ENCODE measurements around the gene ADPRH. TPM values are rescaled to one million over a fixed set of nuclear protein-coding genes. Genes with fewer than 3 reads are reported as not detected.

Gene ADPRH
- total RNA-seq, 4 donors from 2014 or later, result 2.6 to 14.7 (median 7.1) TPM

- Histone ChIP-seq H3K36me3 (no peaks in the 10 kb centered on the region), H3K27ac (no peak overlapping the region), H3K27me3 (no peaks in the 10 kb centered on the region), H3K4me3 (no peak overlapping the region), H3K9me3 (no peaks in the 10 kb centered on the region), H3K4me1 (no peaks in the 10 kb centered on the region)
- intact Hi-C loops (cut with DNase I; ENCODE audit: low total_unique reads), result no loop called here
- no peak for DNase-seq
- TF ChIP-seq POLR2A (IDR thresholded peaks at IDR 0.05), result no peak
- TF ChIP-seq, protein P1, sequence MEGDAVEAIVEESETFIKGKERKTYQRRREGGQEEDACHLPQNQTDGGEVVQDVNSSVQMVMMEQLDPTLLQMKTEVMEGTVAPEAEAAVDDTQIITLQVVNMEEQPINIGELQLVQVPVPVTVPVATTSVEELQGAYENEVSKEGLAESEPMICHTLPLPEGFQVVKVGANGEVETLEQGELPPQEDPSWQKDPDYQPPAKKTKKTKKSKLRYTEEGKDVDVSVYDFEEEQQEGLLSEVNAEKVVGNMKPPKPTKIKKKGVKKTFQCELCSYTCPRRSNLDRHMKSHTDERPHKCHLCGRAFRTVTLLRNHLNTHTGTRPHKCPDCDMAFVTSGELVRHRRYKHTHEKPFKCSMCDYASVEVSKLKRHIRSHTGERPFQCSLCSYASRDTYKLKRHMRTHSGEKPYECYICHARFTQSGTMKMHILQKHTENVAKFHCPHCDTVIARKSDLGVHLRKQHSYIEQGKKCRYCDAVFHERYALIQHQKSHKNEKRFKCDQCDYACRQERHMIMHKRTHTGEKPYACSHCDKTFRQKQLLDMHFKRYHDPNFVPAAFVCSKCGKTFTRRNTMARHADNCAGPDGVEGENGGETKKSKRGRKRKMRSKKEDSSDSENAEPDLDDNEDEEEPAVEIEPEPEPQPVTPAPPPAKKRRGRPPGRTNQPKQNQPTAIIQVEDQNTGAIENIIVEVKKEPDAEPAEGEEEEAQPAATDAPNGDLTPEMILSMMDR (IDR thresholded peaks at IDR 0.05), result no peak
These were observed 42.5 kb upstream of the ADPRH start for GRCh38 chr3:119536757-119537156.

- H3K9me3 ChIP-seq, result no peaks in the 10 kb centered on the region
- H3K27ac ChIP-seq, result no peak overlapping the region
- DNase-seq, result no peak
- intact Hi-C loops (cut with DNase I; ENCODE audit: low total_unique reads), result no loop called here
- H3K27me3 ChIP-seq, result no peaks in the 10 kb centered on the region
- no peaks in the 10 kb centered on the region for H3K4me1 ChIP-seq
- H3K4me3 ChIP-seq, result no peak overlapping the region
- H3K36me3 ChIP-seq, result no peaks in the 10 kb centered on the region
- TF ChIP-seq POLR2A (IDR thresholded peaks at IDR 0.05), result no peak
- TF ChIP-seq, protein P1 (IDR thresholded peaks at IDR 0.05), result no peak
These were observed 40.5 kb upstream of the ADPRH start for GRCh38 chr3:119538772-119539171.

GRCh38 chr3:119541547-119541946 is 37.7 kb upstream of the ADPRH start:
- intact Hi-C loops (cut with DNase I; ENCODE audit: low total_unique reads), result no loop called here
- Histone ChIP-seq H3K4me3 (no peak overlapping the region), H3K4me1 (no peaks in the 10 kb centered on the region), H3K27me3 (no peaks in the 10 kb centered on the region), H3K27ac (no peak overlapping the region), H3K9me3 (no peaks in the 10 kb centered on the region), H3K36me3 (no peaks in the 10 kb centered on the region)
- TF ChIP-seq POLR2A (IDR thresholded peaks at IDR 0.05), result no peak
- TF ChIP-seq, protein P1 (IDR thresholded peaks at IDR 0.05), result no peak
- DNase-seq, result no peak

GRCh38 chr3:119542168-119542767 is 37.0 kb upstream of the ADPRH start:
- H3K27ac ChIP-seq, result no peak overlapping the region
- H3K36me3 ChIP-seq, result no peaks in the 10 kb centered on the region
- TF ChIP-seq, protein P1 (IDR thresholded peaks at IDR 0.05), result no peak
- no peak overlapping the region for H3K4me3 ChIP-seq
- no peak for DNase-seq
- intact Hi-C loops (cut with DNase I; ENCODE audit: low total_unique reads), result no loop called here
- no peaks in the 10 kb centered on the region for H3K4me1 ChIP-seq
- H3K27me3 ChIP-seq, result no peaks in the 10 kb centered on the region
- H3K9me3 ChIP-seq, result no peaks in the 10 kb centered on the region

DNA sequence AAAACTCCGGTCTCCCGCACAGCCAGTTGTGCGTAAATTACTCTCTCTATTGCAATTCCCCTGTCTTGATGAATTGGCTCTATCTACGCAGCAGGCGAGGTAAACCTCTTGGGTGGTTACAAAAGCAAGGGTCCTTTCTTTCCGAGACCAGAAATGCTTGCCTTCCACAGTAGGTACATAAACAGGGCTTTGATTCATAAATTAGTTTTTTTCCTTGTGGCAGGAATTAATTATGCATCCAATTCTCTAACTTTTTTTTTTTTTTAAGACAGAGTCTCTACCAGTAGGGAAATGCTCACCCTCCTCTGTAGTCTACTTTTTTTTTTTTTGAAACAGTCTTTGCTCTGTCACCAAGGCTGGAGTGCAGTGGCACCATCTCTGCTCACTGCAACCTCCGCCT is 36.1 kb upstream of the ADPRH start:
- TF ChIP-seq POLR2A (IDR thresholded peaks at IDR 0.05), result no peak
- TF ChIP-seq, protein P1 (IDR thresholded peaks at IDR 0.05), result no peak
- H3K27me3 ChIP-seq, result no peaks in the 10 kb centered on the region
- H3K36me3 ChIP-seq, result no peaks in the 10 kb centered on the region
- no peaks in the 10 kb centered on the region for H3K9me3 ChIP-seq
- no peaks in the 10 kb centered on the region for H3K4me1 ChIP-seq
- H3K27ac ChIP-seq, result no peak overlapping the region
- DNase-seq, result no peak
- intact Hi-C loops (cut with DNase I; ENCODE audit: low total_unique reads), result no loop called here
- H3K4me3 ChIP-seq, result no peak overlapping the region
